ENCODE results near the gene MYO7A.

GRCh38 chr11:77081381-77081851, 46.6 kb upstream of the MYO7A start:
- no peak for TF ChIP-seq POLR2A (IDR thresholded peaks at IDR 0.05)
- TF ChIP-seq CTCF (IDR thresholded peaks at IDR 0.05): no peak

Data from body of pancreas (tissue), 4 donors.